Esophagus (tissue), 2 donors: Measurements from ENCODE around the gene SMIM12. TPM values are rescaled to one million over a fixed set of nuclear protein-coding genes. Genes with fewer than 3 reads are reported as not detected.

ENCODE experiments used
- H3K27ac ChIP-seq, 2 donors: one replicate each; pipeline ENCODE4 v1.5.1; 2013; ENCODE audit warnings: low read depth in 2 of 2, mild to moderate bottlenecking in 2 of 2, inconsistent platforms in 1 of 2, low read length in 1 of 2, moderate library complexity in 1 of 2
- H3K27me3 ChIP-seq, 2 donors: one replicate each; pipeline ENCODE4 v1.6.1; 2013; ENCODE audit warnings: low read length in 2 of 2, control low read depth in 1 of 2, mild to moderate bottlenecking in 1 of 2; ENCODE audit not compliant: insufficient read depth in 2 of 2, control insufficient read depth in 1 of 2
- H3K36me3 ChIP-seq, 2 donors: one replicate each; pipeline ENCODE4 v1.6.1; 2013; ENCODE audit warnings: low read length in 1 of 2; ENCODE audit not compliant: control insufficient read depth in 2 of 2, insufficient read depth in 2 of 2
- H3K4me1 ChIP-seq, 2 donors: one replicate each; pipeline ENCODE4 v1.6.1; 2013; ENCODE audit warnings: low read length in 1 of 2; ENCODE audit not compliant: control insufficient read depth in 2 of 2, insufficient read depth in 2 of 2
- H3K4me3 ChIP-seq, 2 donors: one replicate each; pipeline ENCODE4 v1.5.1; 2013; ENCODE audit warnings: low read length in 2 of 2, mild to moderate bottlenecking in 2 of 2, low read depth in 1 of 2, moderate library complexity in 1 of 2
- H3K9me3 ChIP-seq, 2 donors: one replicate each; pipeline ENCODE4 v1.6.1; 2013; ENCODE audit warnings: mild to moderate bottlenecking in 2 of 2, low read depth in 1 of 2, low read length in 1 of 2, moderate library complexity in 1 of 2; ENCODE audit not compliant: control insufficient read depth in 2 of 2, insufficient read depth in 1 of 2
- WGBS, 2 donors: extraction: QIAGEN DNeasy Blood & Tissue Kit; methylation state at CpG; one replicate each; pipeline ENCODE4 v1.1.7; 2013; 5-methylcytosine and 5-hydroxymethylcytosine counted together
- polyA plus RNA-seq, 2 donors: library from polyadenylated mRNA; stranded (reverse); fragments of 200-250 nt; gene quantifications; one replicate each; pipeline ENCODE4 v1.2.3, GENCODE V29; 2013
- donor health status: healthy with polysubstance abuse.
- donor health status: Bipolar disorder and iron deficiency.

SMIM12 gene
- polyA plus RNA-seq, 2 donors, result 8.4 to 43.4 TPM

- peak overlapping the region; percentile 81 to 87 for H3K27ac ChIP-seq
- WGBS, 2 donors, result 1 to 2% methylated on average over 74 to 81 of the region's 81 CpGs
- H3K4me1 ChIP-seq, result peaks cover 0 to 5% of the 10 kb centered on the region in 2 donors
- H3K4me3 ChIP-seq, result peak overlapping the region; percentile 48 to 67
- no peaks in the 10 kb centered on the region for H3K36me3 ChIP-seq
- no peaks in the 10 kb centered on the region for H3K9me3 ChIP-seq
- no peaks in the 10 kb centered on the region for H3K27me3 ChIP-seq
Measured at GRCh38 chr1:34865981-34866761, 6.6 kb upstream of the SMIM12 start.

GRCh38 chr1:34865573-34865972 is 6.0 kb upstream of the SMIM12 start:
- 14% methylated on average over 24 to 25 of the region's 25 CpGs for WGBS, 2 donors
- peak overlapping the region; percentile 81 to 87 for H3K27ac ChIP-seq

GRCh38 chr1:34864759-34865158 is 5.2 kb upstream of the SMIM12 start:
- Histone ChIP-seq H3K4me3 (no peak overlapping the region), H3K36me3 (no peaks in the 10 kb centered on the region), H3K4me1 (peaks cover 0 to 5% of the 10 kb centered on the region in 2 donors), H3K27me3 (no peaks in the 10 kb centered on the region), H3K27ac (no peak overlapping the region), H3K9me3 (no peaks in the 10 kb centered on the region)
- 91 to 95% methylated on average over 8 of the region's 8 CpGs for WGBS, 2 donors

More at GRCh38 chr1:34865573-34865972, 6.0 kb upstream of the SMIM12 start:
- Histone ChIP-seq H3K27me3 (no peaks in the 10 kb centered on the region), H3K4me3 (peak overlapping the region; percentile 48 to 67), H3K9me3 (no peaks in the 10 kb centered on the region), H3K4me1 (peaks cover 0 to 5% of the 10 kb centered on the region in 2 donors), H3K36me3 (no peaks in the 10 kb centered on the region)

- no peaks in the 10 kb centered on the region for H3K27me3 ChIP-seq
- H3K4me1 ChIP-seq, result peaks cover 0 to 7% of the 10 kb centered on the region in 2 donors
- H3K36me3 ChIP-seq, result no peaks in the 10 kb centered on the region
- H3K27ac ChIP-seq, result no peak overlapping the region
- H3K9me3 ChIP-seq, result no peaks in the 10 kb centered on the region
- no peak overlapping the region for H3K4me3 ChIP-seq
Measured at GRCh38 chr1:34863501-34863900, 4.0 kb upstream of the SMIM12 start.

GRCh38 chr1:34858901-34859445 is 576 bp downstream of the SMIM12 start:
- 0 to 1% methylated on average over 15 of the region's 15 CpGs for WGBS, 2 donors
- peaks cover 0 to 12% of the 10 kb centered on the region in 2 donors for H3K4me1 ChIP-seq

GRCh38 chr1:34856697-34857096 is 2.9 kb downstream of the SMIM12 start:
- H3K27ac ChIP-seq, result no peak overlapping the region

More at GRCh38 chr1:34858901-34859445, 576 bp downstream of the SMIM12 start:
- H3K27ac ChIP-seq, result peak overlapping the region; percentile 84 to 94
- no peaks in the 10 kb centered on the region for H3K27me3 ChIP-seq
- no peaks in the 10 kb centered on the region for H3K9me3 ChIP-seq
- H3K36me3 ChIP-seq, result peaks cover 8 to 14% of the 10 kb centered on the region in 2 donors
- peak overlapping the region; percentile 90 to 95 for H3K4me3 ChIP-seq

GRCh38 chr1:34852677-34853217 is 6.8 kb downstream of the SMIM12 start:
- H3K27ac ChIP-seq, result peak overlapping the region; percentile 71 to 84
- WGBS, 2 donors, result 15 to 17% methylated on average over 6 of the region's 6 CpGs

More at GRCh38 chr1:34856697-34857096, 2.9 kb downstream of the SMIM12 start:
- Histone ChIP-seq H3K9me3 (no peaks in the 10 kb centered on the region), H3K4me1 (peaks cover 2 to 16% of the 10 kb centered on the region in 2 donors), H3K4me3 (no peak overlapping the region), H3K27me3 (no peaks in the 10 kb centered on the region), H3K36me3 (peaks cover 8 to 16% of the 10 kb centered on the region in 2 donors)
- 95% methylated on average over 6 of the region's 6 CpGs for WGBS, 2 donors

GRCh38 chr1:34851431-34852105 is 8.0 kb downstream of the SMIM12 start:
- no peak overlapping the region for H3K4me3 ChIP-seq
- H3K4me1 ChIP-seq, result peaks cover 4 to 15% of the 10 kb centered on the region in 2 donors
- peak overlapping the region; percentile 8 to 38 for H3K27ac ChIP-seq
- peaks cover 8 to 18% of the 10 kb centered on the region in 2 donors for H3K36me3 ChIP-seq
- H3K9me3 ChIP-seq, result no peaks in the 10 kb centered on the region
- 46 to 58% methylated on average over 13 of the region's 13 CpGs for WGBS, 2 donors
- H3K27me3 ChIP-seq, result no peaks in the 10 kb centered on the region

More at GRCh38 chr1:34852677-34853217, 6.8 kb downstream of the SMIM12 start:
- Histone ChIP-seq H3K4me1 (peaks cover 4 to 17% of the 10 kb centered on the region in 2 donors), H3K36me3 (peaks cover 8 to 18% of the 10 kb centered on the region in 2 donors), H3K4me3 (no peak overlapping the region), H3K27me3 (no peaks in the 10 kb centered on the region), H3K9me3 (no peaks in the 10 kb centered on the region)

GRCh38 chr1:34850382-34850781 is 9.2 kb downstream of the SMIM12 start:
- Histone ChIP-seq H3K36me3 (peaks cover 8 to 13% of the 10 kb centered on the region in 2 donors), H3K9me3 (no peaks in the 10 kb centered on the region), H3K4me1 (peaks cover 4 to 11% of the 10 kb centered on the region in 2 donors), H3K4me3 (no peak overlapping the region), H3K27ac (no peak overlapping the region), H3K27me3 (no peaks in the 10 kb centered on the region)
- WGBS, 2 donors, result 66 to 90% methylated on average over 6 of the region's 6 CpGs
